Measurements from ENCODE around the gene NXN.
"Not testable (repeated sequence)": the region's sequence is repeated elsewhere in the genome, so short reads cannot be mapped to it uniquely, and the experiment has no call there.

Gene NXN

GRCh38 chr17:881778-882177 lies 97.8 kb downstream of the NXN start:
- DNase-seq: no peak

- DNase-seq: no peak
These were observed 98.9 kb downstream of the NXN start for GRCh38 chr17:880443-881269.

- peak; percentile 58 to 61 for DNase-seq
These were observed 99.8 kb downstream of the NXN start for GRCh38 chr17:879546-880442.

DNA sequence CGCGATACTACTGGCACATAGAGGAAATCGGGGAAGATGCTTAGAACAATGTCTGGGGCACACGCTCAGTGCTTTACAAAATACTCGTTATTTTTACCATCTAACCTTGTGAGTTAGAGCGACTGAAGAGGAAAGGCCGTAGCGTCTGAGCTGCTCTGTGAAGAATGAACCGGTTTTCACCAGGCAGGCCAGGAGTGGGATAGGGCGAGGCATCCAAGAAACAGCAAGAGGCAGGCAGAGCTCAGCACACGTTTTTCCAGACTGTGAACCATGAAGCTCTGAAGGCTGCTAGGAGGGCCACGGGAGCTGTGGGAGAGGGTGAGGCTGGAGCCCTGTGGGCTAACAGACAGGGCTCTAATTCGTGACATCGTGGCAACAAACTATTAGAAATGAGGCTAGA lies 101.9 kb downstream of the NXN start:
- no peak for DNase-seq

- no peak for DNase-seq
These were observed 103.3 kb downstream of the NXN start for GRCh38 chr17:876272-876671.

DNA sequence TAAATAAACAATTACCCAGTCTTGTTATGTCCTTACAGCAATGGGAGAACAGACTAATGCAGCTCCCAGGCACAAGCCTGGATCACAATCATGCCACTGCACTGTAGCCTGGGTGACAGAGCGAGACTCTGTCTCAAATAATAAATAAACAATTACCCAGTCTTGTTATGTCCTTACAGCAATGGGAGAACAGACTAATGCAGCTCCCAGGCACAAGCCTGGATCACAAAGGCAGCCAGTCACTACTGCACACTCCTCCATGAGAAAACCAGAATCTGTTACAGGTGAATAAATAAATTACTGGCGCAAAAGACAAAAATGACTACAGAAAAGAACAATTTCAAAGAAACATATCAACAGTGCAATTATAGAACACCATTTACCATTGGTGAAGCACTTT lies 105.0 kb downstream of the NXN start:
- DNase-seq: not testable (repeated sequence)

DNA sequence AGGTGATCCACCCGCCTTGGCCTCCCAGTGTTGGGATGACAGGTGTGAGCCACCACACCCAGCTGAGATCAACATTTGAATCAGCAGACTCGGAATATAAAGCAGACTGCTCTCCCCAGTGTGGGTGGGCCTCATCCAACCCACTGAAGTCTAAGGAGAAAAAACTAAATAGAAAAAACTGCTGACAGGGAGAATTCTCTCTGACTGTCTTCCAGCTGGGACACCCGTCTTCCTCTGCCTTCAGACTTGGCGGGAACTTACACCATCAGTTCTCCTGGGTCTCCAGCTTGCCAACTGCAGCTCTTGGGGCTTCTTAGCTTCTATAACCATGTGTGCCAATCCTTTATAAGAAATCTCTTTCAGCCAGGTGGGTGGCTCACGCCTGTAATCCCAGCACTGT lies 106.7 kb downstream of the NXN start:
- no peak for DNase-seq

DNA sequence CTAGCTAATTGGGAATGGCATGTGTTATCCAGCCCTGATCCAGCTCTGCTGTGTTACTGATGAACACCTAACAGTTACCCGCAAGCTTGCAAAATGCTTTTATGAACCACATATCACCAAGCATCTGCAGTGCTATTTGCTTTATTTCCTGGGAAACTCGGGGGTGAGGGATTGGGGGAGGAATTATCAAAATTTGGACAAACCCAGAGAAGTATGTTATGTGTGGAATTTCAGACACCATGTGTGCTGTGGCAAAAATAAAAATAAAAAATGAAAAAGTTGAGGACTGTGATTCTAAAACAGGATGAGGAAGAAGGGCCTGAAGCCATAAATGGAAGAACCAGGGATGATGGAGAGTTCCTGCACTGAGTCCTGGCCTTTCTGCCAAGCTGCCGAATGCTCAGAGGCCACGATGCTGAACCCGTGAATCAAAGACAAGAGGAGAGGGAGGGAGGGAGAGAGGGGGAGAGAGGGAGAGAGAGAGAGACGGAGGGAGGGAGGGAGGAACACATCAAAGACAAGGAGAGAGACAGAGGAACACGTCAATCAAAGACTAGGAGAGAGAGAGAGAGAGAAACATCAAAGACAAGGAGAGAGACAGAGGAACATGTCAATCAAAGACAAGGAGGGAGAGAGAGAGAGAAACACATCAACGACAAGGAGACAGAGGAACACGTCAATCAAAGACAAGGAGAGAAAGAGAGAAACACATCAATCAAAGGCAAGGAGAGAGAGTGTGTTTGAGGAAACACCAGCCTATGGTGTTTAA lies 107.6 kb downstream of the NXN start:
- no peak for DNase-seq

DNA sequence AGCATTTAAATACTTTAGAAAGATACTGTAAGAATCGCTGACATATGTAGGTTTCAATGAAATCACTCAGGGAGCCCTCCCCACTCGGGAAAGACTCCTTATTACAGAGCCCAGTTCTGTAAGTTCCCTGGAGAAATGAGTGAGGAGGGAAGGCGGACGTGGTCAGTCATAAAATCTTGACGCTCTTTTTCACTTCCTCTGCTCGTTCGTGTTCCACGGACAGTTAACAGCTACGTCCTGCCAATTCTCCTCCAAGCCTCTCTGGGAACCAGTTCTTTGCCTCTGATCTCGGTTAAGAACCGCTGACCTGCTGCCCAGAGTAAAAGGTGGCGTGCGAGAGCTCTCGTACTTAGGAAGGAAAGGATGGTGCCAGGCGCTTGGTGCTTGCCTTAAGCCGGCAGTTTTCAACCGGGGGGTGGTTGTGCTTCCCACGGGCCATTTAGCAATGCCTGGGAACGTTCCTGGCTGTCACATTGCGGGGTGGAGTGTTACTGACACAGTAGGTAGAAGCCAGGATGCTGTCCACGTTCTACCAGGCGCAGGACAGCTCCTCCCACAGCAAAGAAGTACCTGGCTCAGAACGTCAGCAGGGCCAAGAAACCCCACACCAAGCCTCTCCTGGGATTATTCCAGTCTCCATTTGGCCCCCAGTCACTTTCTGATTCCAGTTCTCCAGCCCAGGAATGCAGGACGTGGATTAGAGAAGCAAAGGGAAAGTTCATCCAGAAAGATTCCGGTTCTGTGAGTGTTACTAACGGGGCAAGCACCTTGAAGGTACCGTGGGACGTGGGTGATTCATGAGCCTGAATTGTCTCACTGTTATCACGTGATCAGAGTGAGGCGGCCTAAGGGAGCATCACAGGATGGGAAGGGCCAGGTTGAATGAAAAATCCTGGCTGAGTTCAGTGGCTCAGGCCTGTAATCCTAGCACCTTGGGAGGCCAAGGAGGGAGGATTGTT lies 109.7 kb downstream of the NXN start:
- no peak for DNase-seq

- no peak for DNase-seq
These were observed 110.5 kb downstream of the NXN start for GRCh38 chr17:869086-869485.

DNA sequence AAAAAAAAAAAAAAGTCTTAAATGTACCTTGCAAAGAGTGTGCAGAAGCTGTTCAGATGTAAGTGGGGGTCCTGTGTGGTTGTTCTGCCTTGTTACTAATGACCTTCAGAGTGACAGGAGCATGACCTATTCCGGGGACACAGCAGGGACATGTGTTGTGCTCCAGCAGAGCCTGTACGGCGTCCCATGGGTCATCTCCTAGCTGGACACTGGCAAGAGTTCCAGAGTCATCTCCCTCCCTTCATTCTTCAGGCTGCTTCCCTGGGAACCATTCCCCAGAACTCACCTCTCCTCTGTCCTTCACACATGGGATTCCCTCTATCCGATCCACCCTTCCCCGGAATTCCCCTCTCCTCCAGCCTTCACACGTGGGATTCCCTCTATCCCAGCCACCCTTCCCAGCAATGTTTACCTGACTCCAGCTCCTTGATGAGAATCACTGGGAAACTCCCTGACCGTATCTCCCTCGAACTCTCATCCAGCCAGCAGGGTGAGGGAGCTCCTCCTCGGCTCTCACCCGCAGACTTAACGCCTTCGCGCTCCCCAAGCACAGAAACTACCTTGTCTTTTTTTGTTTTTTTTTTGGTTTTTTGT lies 111.6 kb downstream of the NXN start:
- DNase-seq: no peak

GRCh38 chr17:867238-867637 lies 112.3 kb downstream of the NXN start:
- DNase-seq: not testable (repeated sequence)

DNA sequence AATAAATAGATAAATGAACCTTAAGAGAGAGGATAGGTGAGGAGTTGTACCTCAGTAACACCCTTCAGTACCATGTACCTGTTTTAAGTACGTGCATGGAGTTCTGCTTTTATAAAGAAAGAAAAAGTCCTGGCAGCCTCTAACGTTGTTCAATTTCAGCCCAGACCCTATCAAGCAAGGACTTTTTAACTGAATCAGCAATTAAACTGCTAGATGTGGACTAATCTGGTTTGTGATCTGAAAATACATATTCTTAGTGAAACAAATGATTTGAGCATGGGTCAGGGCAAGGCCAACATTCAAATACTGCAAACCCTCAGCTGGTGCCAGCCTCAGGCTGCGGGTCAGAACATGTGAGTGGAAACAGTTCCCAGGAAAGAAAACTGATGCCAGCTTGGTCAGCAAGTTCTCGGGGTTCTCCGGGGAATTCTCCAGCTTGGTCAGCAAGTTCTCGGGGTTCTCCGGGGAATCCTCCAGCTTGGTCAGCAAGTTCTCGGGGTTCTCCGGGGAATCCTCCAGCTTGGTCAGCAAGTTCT lies 112.9 kb downstream of the NXN start:
- DNase-seq: no peak

DNA sequence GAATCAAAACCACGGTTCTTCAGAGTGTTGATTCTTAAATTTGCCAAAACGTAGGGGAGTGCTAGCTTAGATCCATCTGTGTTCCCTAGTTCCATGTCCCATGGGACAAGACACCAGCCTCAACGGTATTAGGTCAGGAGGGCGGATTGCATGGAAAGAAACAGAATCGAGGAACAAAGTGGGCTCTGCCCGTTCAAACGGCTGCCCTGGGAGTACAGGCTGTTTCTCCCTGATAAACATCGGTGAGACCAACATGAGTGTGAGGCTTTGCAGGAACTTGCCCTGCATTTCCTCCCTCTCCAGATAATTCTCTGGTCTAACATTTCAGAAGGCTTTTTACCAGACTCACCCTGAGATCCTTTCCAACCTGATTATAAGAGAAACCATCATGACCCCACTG lies 115.3 kb downstream of the NXN start:
- no peak for DNase-seq

DNA sequence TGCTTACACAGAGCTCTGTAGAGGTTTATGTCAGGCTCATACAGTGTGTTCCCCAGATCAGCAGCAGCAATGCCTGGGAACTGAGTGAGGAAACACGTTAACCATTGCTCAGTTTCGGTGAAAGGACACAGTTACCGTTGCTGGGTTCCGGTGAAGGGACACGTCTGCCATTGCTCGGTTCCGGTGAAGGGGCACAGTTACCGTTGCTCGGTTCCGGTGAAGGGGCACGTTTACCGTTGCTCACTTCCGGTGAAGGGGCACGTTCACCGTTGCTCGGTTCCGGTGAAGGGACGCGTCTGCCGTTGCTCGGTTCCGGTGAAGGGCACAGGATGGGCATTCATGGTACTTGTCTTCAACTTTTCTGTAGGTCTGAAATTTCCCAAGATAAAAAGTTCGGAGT lies 115.7 kb downstream of the NXN start:
- no peak for DNase-seq

GRCh38 chr17:862582-862981 lies 117.0 kb downstream of the NXN start:
- DNase-seq: no peak

DNA sequence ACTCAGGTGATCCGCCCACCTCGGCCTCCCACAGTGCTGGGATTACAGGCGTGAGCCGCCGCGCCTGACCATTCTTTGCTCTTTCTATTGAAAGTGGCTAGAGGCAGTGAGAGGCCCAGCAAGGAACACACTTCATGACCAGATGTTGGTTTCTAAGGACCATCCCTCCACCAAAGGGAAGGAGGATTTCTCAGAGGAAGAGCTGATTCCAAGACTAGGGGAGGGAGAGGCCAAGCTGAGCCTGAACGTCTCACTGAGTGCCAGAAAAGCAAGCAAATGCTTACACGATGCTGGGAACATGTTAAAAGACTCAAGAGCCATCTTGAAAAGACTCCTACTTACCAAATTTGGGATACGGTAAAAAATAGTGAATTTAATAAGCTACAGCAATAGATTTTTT lies 118.2 kb downstream of the NXN start:
- no peak for DNase-seq

GRCh38 chr17:860805-861204 lies 118.8 kb downstream of the NXN start:
- no peak for DNase-seq

DNA sequence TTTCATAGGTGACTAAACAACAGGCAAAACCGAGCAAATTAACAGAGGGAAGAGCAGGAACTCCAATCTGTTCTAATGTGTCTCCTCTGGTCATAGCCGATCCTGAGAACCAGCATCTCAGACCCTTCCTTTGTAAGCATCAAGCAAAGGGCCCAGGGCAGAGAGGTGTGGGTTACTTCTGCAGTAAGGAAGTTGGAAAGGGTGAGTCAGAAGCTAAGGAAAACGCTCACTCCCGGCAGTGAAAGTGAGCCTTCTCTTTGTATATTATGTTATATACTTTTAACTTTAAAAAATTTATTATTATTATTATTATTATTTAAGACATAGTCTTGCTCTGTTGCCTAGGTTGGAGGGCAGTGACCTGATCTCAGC lies 119.8 kb downstream of the NXN start:
- no peak for DNase-seq

- DNase-seq: no peak
These were observed 120.3 kb downstream of the NXN start for GRCh38 chr17:859061-859823.

DNA sequence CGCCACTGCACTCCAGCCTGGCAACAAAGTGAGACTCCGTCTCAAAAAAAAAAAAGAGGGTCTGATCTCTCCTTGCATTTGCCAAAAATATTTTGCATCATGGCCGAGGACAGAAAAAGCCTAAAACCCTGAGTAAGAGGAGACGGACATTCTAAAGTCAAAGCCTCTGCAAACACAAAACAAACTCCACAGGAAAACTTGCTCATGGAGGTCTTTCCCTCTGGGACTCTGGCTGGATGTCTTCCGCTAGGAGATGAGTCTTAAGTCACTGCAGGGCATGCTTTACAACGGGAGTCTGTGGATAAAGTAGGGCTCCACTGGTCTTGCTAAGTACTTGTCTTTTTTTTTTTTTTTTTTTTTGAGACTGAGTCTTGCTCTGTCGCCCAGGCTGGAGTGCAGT lies 123.4 kb downstream of the NXN start:
- DNase-seq: no peak
